IPS-18c (cell line): Measurements from ENCODE around the gene TIMP1.
A peak's percentile ranks its signal among the peaks of the same experiment; 100 is the strongest.

Experiments used
- H3K4me3 ChIP-seq: 2 replicates; pipeline ENCODE4 v1.7.0; 2013; ENCODE audit warnings: low read depth, mild to moderate bottlenecking, low read length, moderate library complexity; ENCODE audit not compliant: insufficient read depth
- H3K9me3 ChIP-seq: one replicate; pipeline ENCODE4 v1.6.1; 2013; ENCODE audit warnings: mild to moderate bottlenecking, low read length, moderate library complexity; ENCODE audit not compliant: control insufficient read depth, insufficient read depth

TIMP1 gene

DNA sequence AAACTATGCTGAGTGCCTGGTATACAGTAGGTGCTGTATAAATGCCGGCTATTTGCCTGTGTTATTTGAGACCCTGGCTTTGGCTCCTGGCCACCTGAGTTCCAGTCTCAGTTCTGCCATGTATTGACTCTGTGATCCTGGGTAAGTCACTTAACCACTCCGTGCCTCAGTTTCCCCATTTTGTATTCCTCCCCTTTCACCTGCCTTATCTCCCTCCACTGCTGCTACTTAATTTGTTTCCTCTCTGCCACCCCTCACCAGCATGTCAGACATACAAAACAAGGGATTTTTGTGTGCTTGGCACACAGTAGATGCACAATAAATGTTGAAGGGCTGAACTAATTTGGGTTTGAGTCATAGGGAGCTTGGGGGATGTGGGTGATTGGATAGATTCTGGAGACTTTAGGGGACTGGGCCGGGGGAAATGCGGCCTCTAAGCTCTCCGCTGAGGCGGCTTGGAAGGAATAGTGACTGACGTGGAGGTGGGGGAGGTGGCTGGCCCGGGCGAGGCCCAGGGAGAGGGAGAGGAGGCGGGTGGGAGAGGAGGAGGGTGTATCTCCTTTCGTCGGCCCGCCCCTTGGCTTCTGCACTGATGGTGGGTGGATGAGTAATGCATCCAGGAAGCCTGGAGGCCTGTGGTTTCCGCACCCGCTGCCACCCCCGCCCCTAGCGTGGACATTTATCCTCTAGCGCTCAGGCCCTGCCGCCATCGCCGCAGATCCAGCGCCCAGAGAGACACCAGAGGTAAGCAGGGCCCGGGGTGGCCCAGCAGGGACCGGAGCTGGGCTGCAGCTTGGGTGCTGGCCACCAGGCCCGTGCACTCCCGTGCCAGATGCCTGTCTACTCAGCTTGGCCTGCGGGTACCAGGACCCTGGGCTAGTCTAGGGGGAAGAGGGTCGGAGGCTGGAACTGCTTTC lies at the start of gene TIMP1:
Gene TIMP1 (plus strand): TSS at position 706 of the 917 bp plus-strand sequence. CDS start 980 bp downstream, outside the sequence.
- Histone ChIP-seq H3K9me3 (peaks cover 5% of the 10 kb centered on the region), H3K4me3 (peak within 1 kb of the TSS; percentile 47)

GRCh38 chrX:47539860-47540259 lies 42.4 kb upstream of the TIMP1 start:
- Histone ChIP-seq H3K9me3 (peaks cover 3% of the 10 kb centered on the region), H3K4me3 (no peak overlapping the region)

- no peak overlapping the region for H3K4me3 ChIP-seq
- peaks cover 4% of the 10 kb centered on the region for H3K9me3 ChIP-seq
Observed at GRCh38 chrX:47540754-47541538, 41.3 kb upstream of the TIMP1 start.

DNA sequence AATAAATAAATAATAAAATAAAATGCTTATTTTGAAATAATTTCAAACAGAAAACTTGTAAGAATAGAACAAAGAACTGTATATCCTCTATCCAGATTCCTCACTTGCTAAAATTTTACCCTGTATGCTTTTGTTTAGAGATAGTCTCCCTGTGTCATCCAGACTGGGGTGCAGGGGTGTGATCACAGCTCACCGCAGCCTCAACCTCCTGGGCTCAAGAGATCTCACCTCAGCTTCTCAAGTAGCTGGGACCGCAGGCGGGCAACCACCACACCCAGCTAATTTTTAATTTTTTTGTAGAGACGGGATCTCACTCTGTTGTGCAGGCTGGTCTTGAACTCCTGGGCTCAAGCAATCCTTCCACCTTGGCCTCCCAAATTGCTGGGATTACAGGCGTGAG lies 38.7 kb upstream of the TIMP1 start:
- peaks cover 4% of the 10 kb centered on the region for H3K9me3 ChIP-seq
- no peak overlapping the region for H3K4me3 ChIP-seq

DNA sequence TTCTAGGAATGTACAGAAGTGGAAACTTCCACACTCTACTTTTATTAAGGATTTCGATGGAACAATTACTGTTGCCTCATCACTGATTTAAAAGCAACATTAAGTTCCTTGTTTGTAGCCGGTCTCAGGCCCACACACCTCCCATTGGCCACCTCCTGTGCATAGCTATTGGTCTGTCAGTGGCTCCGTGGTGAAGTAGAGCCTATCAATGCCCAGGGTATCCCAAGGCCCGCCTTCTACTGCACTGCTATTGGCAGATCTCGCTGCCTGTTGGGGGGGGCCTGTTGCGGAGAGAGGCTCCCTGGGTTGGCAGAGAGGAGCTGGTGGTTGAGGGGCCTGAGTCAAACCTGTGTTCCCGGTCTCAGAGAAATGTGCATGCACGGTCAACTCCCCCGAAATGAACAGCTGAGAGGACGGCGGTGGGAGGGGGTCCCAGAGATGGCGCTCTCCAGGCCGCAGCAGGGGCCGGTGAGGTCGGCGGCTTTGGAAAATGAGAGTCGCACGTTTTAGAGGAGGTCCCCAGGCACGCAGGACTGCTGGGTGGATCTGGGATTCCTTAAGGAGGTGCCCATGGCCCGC lies 26.1 kb upstream of the TIMP1 start:
- H3K4me3 ChIP-seq = peak overlapping the region; percentile 50; the same call in 1 of the 2 replicates
- H3K9me3 ChIP-seq = peaks cover 10% of the 10 kb centered on the region

- H3K4me3 ChIP-seq = no peak overlapping the region
Observed at GRCh38 chrX:47558436-47558835, 23.8 kb upstream of the TIMP1 start.

GRCh38 chrX:47560179-47560933 lies 21.9 kb upstream of the TIMP1 start:
- Histone ChIP-seq H3K9me3 (peaks cover 4% of the 10 kb centered on the region), H3K4me3 (peak overlapping the region; percentile 43; the same call in 1 of the 2 replicates)

More at GRCh38 chrX:47558436-47558835, 23.8 kb upstream of the TIMP1 start:
- H3K9me3 ChIP-seq = peaks cover 6% of the 10 kb centered on the region

- H3K4me3 ChIP-seq = peak within 1 kb of the TSS; percentile 74
- peaks cover 4% of the 10 kb centered on the region for H3K9me3 ChIP-seq
Observed at GRCh38 chrX:47560934-47561658, 21.1 kb upstream of the TIMP1 start, which contains the start of gene ARAF. TSS of gene ARAF (plus strand) at chrX:47561205. CDS start at chrX:47562968, 1,763 bp downstream.

GRCh38 chrX:47561659-47562151 lies 20.5 kb upstream of the TIMP1 start:
- Histone ChIP-seq H3K4me3 (peak overlapping the region; percentile 74), H3K9me3 (peaks cover 6% of the 10 kb centered on the region)

GRCh38 chrX:47562615-47563243 lies 19.5 kb upstream of the TIMP1 start:
- peaks cover 6% of the 10 kb centered on the region for H3K9me3 ChIP-seq

GRCh38 chrX:47563801-47564315 lies 18.4 kb upstream of the TIMP1 start:
- no peak overlapping the region for H3K4me3 ChIP-seq
- peaks cover 8% of the 10 kb centered on the region for H3K9me3 ChIP-seq

More at GRCh38 chrX:47562615-47563243, 19.5 kb upstream of the TIMP1 start:
- H3K4me3 ChIP-seq = no peak overlapping the region

DNA sequence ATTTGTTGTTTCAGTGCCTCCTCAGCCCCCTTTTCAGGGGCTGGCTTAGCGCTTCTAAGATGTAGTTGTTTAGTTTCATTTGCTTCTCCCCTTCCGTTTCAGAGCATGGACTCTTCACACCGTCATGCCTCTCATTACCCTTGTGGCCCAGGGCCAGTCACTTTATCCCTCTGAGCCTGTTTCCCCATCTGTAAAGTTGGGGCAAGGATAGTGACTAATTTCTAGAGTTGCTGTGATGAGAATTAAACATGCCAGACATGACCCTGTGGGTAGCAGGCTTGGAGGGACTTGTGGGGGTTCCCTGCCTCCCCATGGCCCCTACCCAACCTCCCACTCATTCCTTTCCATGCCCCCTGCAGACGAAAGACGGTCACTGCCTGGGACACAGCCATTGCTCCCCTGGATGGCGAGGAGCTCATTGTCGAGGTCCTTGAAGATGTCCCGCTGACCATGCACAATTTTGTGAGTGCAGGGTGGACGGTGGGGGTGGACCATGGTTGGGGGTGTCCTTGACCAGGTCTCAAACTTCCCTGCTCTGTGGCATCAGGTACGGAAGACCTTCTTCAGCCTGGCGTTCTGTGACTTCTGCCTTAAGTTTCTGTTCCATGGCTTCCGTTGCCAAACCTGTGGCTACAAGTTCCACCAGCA lies 17.7 kb upstream of the TIMP1 start:
- peaks cover 8% of the 10 kb centered on the region for H3K9me3 ChIP-seq
- H3K4me3 ChIP-seq = no peak overlapping the region

DNA sequence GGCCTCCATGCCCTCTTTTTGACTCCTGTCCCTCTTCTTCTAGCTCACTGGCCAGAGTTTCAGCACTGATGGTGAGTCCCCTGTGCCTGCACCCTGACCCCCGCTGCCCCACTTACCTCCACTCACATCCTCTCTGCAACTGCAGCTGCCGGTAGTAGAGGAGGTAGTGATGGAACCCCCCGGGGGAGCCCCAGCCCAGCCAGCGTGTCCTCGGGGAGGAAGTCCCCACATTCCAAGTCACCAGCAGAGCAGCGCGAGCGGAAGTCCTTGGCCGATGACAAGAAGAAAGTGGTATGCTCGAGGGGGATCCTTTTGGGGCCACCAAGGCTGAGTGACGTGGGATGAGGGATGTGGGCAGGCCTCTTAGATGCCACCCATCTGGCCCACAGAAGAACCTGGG lies 15.4 kb upstream of the TIMP1 start:
- H3K9me3 ChIP-seq = peaks cover 11% of the 10 kb centered on the region
- no peak overlapping the region for H3K4me3 ChIP-seq

DNA sequence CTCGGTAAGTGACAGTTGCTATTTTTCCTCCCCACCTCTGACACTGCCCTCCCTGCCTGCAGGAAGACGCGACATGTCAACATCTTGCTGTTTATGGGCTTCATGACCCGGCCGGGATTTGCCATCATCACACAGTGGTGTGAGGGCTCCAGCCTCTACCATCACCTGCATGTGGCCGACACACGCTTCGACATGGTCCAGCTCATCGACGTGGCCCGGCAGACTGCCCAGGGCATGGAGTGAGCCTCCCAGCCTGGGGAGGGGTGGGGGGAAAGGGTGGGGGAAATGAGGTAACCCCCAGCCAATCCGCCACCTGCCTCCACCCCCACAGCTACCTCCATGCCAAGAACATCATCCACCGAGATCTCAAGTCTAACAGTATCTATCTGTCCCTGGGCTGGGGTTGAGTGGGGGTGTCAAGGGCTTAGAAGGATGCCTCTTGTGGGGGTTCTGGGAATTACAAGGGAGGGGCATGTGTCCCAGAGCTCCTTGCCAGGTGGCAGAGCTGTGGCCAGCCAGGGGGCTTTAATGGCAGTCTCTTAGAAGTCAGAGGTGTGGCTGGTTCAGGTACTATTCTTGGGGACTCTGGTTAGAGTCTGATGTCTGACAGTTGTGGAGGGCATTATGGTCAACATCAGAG lies 13.5 kb upstream of the TIMP1 start:
- Histone ChIP-seq H3K9me3 (peaks cover 18% of the 10 kb centered on the region), H3K4me3 (no peak overlapping the region)

- H3K9me3 ChIP-seq = peaks cover 24% of the 10 kb centered on the region
- H3K4me3 ChIP-seq = no peak overlapping the region
Observed at GRCh38 chrX:47570794-47571193, 11.4 kb upstream of the TIMP1 start.
